Peyer's patch (tissue), 4 donors: ENCODE measurements around the gene SYNJ1.
"Not testable (repeated sequence)": the region's sequence is repeated elsewhere in the genome, so short reads cannot be mapped to it uniquely, and the experiment has no call there.

Experiments
- POLR2A ChIP-seq, 2 donors: fragments of 450-650 bp; IDR thresholded peaks; one replicate each; pipeline ENCODE4 v1.5.1; 2017; ENCODE audit warnings: antibody characterized with exemption in 2 of 2, mild to moderate bottlenecking in 2 of 2, moderate library complexity in 2 of 2
- TF ChIP-seq, protein P1 (sequence below), 6 experiments: fragments of 450-650 bp in 4 of 6; fragments of 200-600 bp in 2 of 6; sonication (generic) in 1 of 6; IDR thresholded peaks; one replicate each; pipeline ENCODE4 v1.5.1; 2017 to 2019; ENCODE audit warnings: antibody characterized with exemption in 6 of 6, mild to moderate bottlenecking in 3 of 6, moderate library complexity in 1 of 6

DNA sequence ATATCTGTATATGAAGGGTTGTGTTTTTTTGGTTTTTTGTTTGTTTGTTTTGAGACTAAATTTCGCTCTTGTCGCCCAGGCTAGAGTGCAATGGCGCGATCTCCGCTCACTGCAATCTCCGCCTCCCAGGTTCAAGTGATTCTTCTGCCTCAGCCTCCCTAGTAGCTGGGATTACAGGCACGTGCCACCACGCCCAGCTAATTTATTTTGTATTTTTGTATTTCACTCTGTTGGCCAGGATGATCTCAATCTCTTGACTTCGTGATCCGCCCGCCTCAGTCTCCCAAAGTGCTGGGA, 45.2 kb upstream of the SYNJ1 start:
- TF ChIP-seq, protein P1, sequence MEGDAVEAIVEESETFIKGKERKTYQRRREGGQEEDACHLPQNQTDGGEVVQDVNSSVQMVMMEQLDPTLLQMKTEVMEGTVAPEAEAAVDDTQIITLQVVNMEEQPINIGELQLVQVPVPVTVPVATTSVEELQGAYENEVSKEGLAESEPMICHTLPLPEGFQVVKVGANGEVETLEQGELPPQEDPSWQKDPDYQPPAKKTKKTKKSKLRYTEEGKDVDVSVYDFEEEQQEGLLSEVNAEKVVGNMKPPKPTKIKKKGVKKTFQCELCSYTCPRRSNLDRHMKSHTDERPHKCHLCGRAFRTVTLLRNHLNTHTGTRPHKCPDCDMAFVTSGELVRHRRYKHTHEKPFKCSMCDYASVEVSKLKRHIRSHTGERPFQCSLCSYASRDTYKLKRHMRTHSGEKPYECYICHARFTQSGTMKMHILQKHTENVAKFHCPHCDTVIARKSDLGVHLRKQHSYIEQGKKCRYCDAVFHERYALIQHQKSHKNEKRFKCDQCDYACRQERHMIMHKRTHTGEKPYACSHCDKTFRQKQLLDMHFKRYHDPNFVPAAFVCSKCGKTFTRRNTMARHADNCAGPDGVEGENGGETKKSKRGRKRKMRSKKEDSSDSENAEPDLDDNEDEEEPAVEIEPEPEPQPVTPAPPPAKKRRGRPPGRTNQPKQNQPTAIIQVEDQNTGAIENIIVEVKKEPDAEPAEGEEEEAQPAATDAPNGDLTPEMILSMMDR (IDR thresholded peaks at IDR 0.05), result not testable (repeated sequence)
- TF ChIP-seq POLR2A (IDR thresholded peaks at IDR 0.05), result not testable (repeated sequence)
